HG02885 (cell line): ENCODE results near the gene HAS3.
"Not testable (repeated sequence)": the region's sequence is repeated elsewhere in the genome, so short reads cannot be mapped to it uniquely, and the experiment has no call there.

Experiments
- ATAC-seq: cut with Tn5 transposase; IDR thresholded peaks from one replicate; pipeline ENCODE4 v1.9.1; 2021; ENCODE audit warnings: mild to moderate bottlenecking; ENCODE audit not compliant: unreplicated experiment, poor library complexity

HAS3 gene

GRCh38 chr16:69105501-69106361 lies at the start of gene HAS3:
HAS3 (plus strand) TSS chr16:69105653; CDS start chr16:69109396, 3,743 bp downstream.
- no peak for ATAC-seq

GRCh38 chr16:69055980-69056379 lies 49.5 kb upstream of the HAS3 start:
- ATAC-seq = no peak

GRCh38 chr16:69056421-69056820 lies 49.0 kb upstream of the HAS3 start:
- no peak for ATAC-seq

GRCh38 chr16:69057400-69058378 lies 47.8 kb upstream of the HAS3 start:
- no peak for ATAC-seq

GRCh38 chr16:69063491-69063890 lies 42.0 kb upstream of the HAS3 start:
- ATAC-seq = not testable (repeated sequence)

GRCh38 chr16:69064124-69064763 lies 41.2 kb upstream of the HAS3 start:
- ATAC-seq = no peak

- ATAC-seq = no peak
Measured at GRCh38 chr16:69064764-69065313, 40.6 kb upstream of the HAS3 start.

GRCh38 chr16:69069504-69069903 lies 35.9 kb upstream of the HAS3 start:
- ATAC-seq = no peak

GRCh38 chr16:69071036-69071435 lies 34.4 kb upstream of the HAS3 start:
- ATAC-seq = no peak

- no peak for ATAC-seq
Measured at GRCh38 chr16:69072640-69072974, 32.8 kb upstream of the HAS3 start.

- ATAC-seq = no peak
Measured at GRCh38 chr16:69073181-69073702, 32.2 kb upstream of the HAS3 start.

GRCh38 chr16:69077251-69077650 lies 28.2 kb upstream of the HAS3 start:
- ATAC-seq = no peak

- ATAC-seq = no peak
Measured at GRCh38 chr16:69078073-69078472, 27.4 kb upstream of the HAS3 start.

- no peak for ATAC-seq
Measured at GRCh38 chr16:69079697-69080096, 25.8 kb upstream of the HAS3 start.

GRCh38 chr16:69083306-69083941 lies 22.0 kb upstream of the HAS3 start:
- ATAC-seq = no peak

GRCh38 chr16:69084289-69084688 lies 21.2 kb upstream of the HAS3 start:
- ATAC-seq = no peak

- ATAC-seq = no peak
Measured at GRCh38 chr16:69085032-69085695, 20.3 kb upstream of the HAS3 start.

GRCh38 chr16:69087161-69087581 lies 18.3 kb upstream of the HAS3 start:
- ATAC-seq = no peak

GRCh38 chr16:69088684-69089083 lies 16.8 kb upstream of the HAS3 start:
- no peak for ATAC-seq
